NT2/D1 (cell line): Measurements from ENCODE around the gene OR10H3.

Source experiments
- SUZ12 ChIP-seq: IDR thresholded peaks from 2 replicates; pipeline ENCODE4 v1.6.1; 2011; ENCODE audit not compliant: insufficient read length, insufficient read depth; ENCODE audit errors: extremely low read depth
- YY1 ChIP-seq: IDR thresholded peaks from 2 replicates; pipeline ENCODE4 v1.6.1; 2011; ENCODE audit not compliant: insufficient read length, insufficient read depth
- ZNF274 ChIP-seq: IDR thresholded peaks from 2 replicates; pipeline ENCODE4 v1.6.1; 2011; ENCODE audit warnings: mild to moderate bottlenecking, low read depth, low read length

- TF ChIP-seq ZNF274, result no peak
- no peak for TF ChIP-seq YY1
- no peak for TF ChIP-seq SUZ12
Observed at GRCh38 chr19:15781661-15782060, 43.9 kb downstream of the OR10H3 start.
